Coronary artery (tissue), 2 donors: ENCODE data around the gene ZFHX2.

Experiments
- DNase-seq: peaks from one replicate; pipeline ENCODE4 v3.0.0-alpha.2; 2017; ENCODE audit warnings: low spot score
- H3K27ac ChIP-seq, 2 donors: fragments of 200-600 bp; sonication (generic); one replicate each; pipeline ENCODE4 v1.5.1; 2016 to 2019
- H3K4me3 ChIP-seq: fragments of 200-600 bp; sonication (generic); 2 replicates; pipeline ENCODE4 v1.5.1; 2016; ENCODE audit warnings: mild to moderate bottlenecking, moderate library complexity
- CTCF ChIP-seq: fragments of 200-600 bp; sonication (generic); IDR thresholded peaks from one replicate; pipeline ENCODE4 v1.5.1; 2019; ENCODE audit warnings: antibody characterized with exemption

The ZFHX2 gene

DNA sequence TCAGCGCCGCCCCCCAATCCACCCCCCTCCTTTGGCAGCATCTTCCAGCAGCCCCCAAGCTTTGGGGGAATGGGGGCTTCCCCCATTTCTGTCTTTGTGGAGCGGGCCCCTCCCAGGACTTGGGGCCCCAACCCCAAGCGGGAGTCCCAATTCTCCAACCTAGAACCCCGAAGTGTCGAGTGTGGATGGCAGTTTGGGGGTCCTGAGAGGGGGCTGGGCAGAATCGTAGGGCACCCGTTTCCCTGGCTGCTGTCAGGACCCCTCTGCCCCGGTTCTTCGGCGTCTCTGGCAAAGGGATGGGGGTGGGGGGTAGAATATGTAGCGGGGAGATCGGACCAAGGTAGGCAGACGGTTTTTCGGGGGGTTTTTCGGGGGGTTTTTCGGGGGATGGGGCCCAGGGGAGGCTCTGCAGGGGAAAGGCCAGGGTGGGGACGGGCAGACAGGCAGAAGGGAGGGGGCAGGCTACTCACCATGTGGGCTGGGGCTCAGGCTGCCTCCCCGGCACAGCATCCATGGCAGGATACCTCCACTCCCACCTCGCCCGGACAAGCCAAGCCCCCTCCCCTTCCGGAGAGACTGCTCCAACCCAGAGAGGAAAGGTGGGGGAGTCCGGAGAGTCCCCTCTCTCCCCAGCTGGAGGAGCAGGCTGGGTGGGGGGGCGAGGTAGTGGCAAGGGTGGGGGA is 26.3 kb upstream of the ZFHX2 start:
- Histone ChIP-seq H3K27ac (no peak overlapping the region), H3K4me3 (peak overlapping the region; percentile 63)
- DNase-seq, result no peak
- TF ChIP-seq CTCF, result no peak

DNA sequence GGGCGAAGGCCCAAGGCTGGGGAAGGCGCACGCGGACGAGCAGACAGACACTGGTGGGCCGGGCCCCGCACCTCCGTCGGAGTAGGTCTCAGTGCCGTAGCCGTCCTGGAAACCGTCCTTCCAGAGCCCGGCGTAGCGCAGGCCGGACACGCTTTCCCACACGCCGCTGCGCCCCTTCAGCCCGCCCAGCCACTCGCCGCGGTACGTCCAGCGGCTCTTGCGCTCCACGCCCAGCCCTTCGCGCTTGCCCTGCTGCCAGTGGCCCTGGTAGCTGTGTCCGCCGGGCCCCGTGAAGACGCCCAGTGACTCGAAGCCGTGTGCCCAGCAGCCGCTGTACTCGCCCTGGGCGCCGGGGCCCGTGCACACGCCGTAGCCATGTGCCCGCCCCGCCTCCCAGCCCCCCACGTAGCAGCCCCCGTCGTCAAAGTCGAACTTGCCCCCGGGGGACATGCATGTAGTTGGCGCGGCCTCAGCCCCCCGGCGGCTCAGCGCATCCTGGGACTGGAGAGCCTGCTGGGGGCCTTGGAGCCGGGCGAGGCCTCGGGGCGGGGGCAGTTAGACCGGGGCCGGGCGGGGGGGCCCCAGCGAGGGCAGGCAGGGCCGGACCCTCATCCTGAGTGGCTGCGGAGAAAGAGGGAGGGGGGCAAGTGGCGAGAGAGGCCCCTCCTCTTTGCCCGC is 25.6 kb upstream of the ZFHX2 start:
- no peak for DNase-seq
- peak overlapping the region; percentile 63 for H3K4me3 ChIP-seq
- H3K27ac ChIP-seq, result no peak overlapping the region
- no peak for TF ChIP-seq CTCF

DNA sequence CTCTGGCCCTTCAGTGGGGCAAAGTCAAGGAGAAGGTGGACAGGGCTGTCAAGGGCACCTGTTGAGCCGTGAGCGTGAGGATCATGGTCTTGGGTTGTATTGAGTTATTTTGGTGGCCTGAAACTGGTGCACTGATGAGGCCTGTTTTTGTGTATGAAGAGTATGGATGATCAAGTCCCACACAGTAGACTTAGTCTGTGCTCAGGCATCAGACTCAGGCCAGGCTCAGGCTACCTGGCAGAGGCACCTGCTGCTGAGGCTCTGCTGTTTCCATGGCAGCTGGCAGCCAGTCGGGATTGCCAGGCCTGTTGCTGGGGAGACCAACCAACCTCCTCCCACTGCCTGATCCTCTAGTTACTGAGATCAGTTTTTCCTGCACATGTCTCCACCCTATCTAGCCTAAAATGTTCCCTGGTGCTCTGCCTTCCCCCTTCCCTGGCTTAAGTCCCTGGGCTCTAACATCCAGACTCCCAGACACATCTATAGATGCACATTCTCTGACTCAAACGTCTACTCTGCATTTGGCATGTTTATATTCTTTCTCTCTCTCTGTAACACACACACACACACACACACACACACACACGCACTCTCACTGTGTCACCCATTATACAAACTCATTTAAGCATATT is 21.9 kb upstream of the ZFHX2 start:
- no peak for TF ChIP-seq CTCF
- peak overlapping the region in 1 of 2 donors; percentile 2 for H3K27ac ChIP-seq
- no peak for DNase-seq
- no peak overlapping the region for H3K4me3 ChIP-seq

DNA sequence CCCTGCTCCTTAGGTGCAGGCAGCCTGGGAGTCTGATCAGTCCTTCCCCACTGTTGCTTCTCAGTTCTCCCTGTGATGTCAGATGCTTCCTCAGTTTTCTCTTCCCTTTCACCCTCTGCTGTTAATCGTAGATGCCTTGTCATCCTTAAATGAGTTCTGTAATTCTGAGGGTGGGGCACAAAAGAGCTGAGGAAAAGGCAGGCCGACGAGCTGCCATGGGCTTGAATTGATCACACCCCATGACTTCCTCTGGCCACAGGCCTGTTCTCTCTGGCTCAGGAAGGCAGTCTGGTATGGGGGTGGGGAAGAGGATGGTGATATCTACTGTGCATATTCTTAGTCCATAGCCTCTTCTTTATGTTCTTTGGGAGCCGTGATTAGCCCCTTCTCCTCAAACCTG is 21.3 kb upstream of the ZFHX2 start:
- Histone ChIP-seq H3K4me3 (no peak overlapping the region), H3K27ac (peak overlapping the region in 1 of 2 donors; percentile 51)
- DNase-seq, result no peak
- TF ChIP-seq CTCF, result no peak

DNA sequence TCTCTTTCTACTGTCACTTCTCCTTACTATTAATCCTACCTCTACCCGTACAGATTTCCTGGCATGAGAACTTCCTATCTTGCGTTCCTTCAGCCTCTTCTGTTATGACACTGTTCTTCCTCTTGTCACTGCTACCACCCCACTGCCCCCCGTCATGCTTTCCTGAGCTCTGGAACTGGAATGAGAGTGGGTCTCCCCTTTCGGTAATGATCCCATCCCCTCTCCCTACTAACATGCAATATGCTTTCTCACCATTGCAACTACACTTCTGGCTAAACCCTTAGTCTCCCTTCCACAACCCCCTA is 20.9 kb upstream of the ZFHX2 start:
- H3K4me3 ChIP-seq, result no peak overlapping the region
- TF ChIP-seq CTCF, result no peak
- no peak for DNase-seq
- H3K27ac ChIP-seq, result peak overlapping the region in 1 of 2 donors; percentile 51

DNA sequence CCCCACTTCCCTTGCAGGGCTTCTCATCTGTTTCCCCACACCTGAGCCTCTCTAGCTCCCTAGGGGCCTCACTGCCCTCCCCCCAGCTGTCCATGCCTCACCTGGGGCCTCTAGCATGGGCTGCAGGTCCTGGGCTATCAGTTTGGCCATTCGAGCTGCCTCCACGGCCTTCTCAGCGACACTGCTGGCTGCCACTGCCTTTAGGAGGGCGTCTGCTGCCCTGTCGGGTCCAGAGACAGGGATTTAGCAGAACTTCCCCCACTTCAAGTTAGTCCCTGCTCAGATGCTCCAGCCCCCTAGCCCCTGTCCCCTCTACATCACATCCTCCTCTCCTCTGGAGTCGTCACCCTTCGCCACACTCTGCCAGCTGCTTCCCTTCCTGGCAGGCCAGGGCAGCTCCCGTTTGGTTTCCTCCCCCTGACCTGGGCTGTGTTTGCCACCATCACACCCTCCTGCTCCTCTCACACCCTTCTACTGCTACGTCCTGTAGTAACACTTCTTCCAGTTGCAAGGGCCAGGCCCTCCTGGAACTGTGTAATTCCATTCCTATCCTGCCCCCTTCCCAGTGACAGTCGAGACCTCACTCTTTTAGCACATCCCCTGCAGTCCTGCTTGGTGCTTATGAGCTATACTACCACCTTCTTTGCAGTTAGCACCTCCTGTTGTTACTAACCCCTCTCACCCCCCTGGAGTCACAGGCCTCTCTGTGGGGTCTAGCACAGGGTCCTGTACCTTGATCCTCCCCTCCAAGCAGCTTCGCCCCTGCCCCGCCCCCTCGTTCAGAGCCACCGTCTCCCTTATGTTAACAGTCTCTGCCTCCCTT is 20.3 kb upstream of the ZFHX2 start:
- DNase-seq, result no peak
- no peak for TF ChIP-seq CTCF
- H3K27ac ChIP-seq, result peak overlapping the region in 1 of 2 donors; percentile 51
- no peak overlapping the region for H3K4me3 ChIP-seq
